Measurements from ENCODE around the gene MRAS. TPM values are rescaled to one million over a fixed set of nuclear protein-coding genes. Genes with fewer than 3 reads are reported as not detected.

Gene MRAS
- total and polyA plus RNA-seq, 2 of the 8 experiments (the other 6 are each of a cell fraction or from before 2014, with no cell fraction given): 10.6 to 16.2 TPM

GRCh38 chr3:138373087-138373735, 24.8 kb downstream of the MRAS start:
- Histone ChIP-seq H4K91ac (replicated peaks; ENCODE audit: insufficient read length, low read length) (no peak overlapping the region), H3K18ac (ENCODE audit: extremely low read depth, low read length) (no peak overlapping the region), H3K4me1 (replicated peaks in 1 of 4; ENCODE audit: control insufficient read depth in 3 of 4, insufficient read depth in 4 of 4, low read length in 3 of 4) (no peaks in the 10 kb centered on the region), H2AFZ (ENCODE audit: low read length) (no peak overlapping the region), H3K27me3 (replicated peaks in 1 of 4; ENCODE audit: control insufficient read depth in 3 of 4, extremely low read depth in 1 of 4, insufficient read depth in 3 of 4, low read length in 3 of 4) (no peaks in the 10 kb centered on the region), H3K79me1 (ENCODE audit: low read depth, low read length) (no peaks in the 10 kb centered on the region), H3K4me3 (ENCODE audit: extremely low read depth in 1 of 4, insufficient read depth in 2 of 4, low read depth in 3 of 4, low read length in 4 of 4) (no peak overlapping the region), H3K56ac (replicated peaks; ENCODE audit: insufficient read length, low read depth, low read length) (no peak overlapping the region), H2BK20ac (ENCODE audit: low read length) (no peak overlapping the region), H4K8ac (ENCODE audit: extremely low read depth, insufficient read depth, low read length) (no peak overlapping the region), H2BK5ac (ENCODE audit: low read depth, low read length) (no peak overlapping the region), H2BK120ac (replicated peaks; ENCODE audit: low read depth, low read length) (no peak overlapping the region), H3K23me2 (ENCODE audit: low read depth, low read length) (no peaks in the 10 kb centered on the region), H2BK15ac (ENCODE audit: low read length) (no peak overlapping the region), H2AK5ac (ENCODE audit: low read depth, low read length) (no peak overlapping the region), H3K27ac (ENCODE audit: low read depth, low read length) (no peak overlapping the region), H2BK12ac (ENCODE audit: low read depth, low read length) (no peak overlapping the region), H3K4ac (replicated peaks; ENCODE audit: insufficient read length, low read depth, low read length) (no peak overlapping the region), H4K5ac (ENCODE audit: insufficient read length, low read depth, low read length) (no peak overlapping the region), H3K36me3 (ENCODE audit: control insufficient read depth in 2 of 4, insufficient read depth in 4 of 4, low read length in 3 of 4) (no peaks in the 10 kb centered on the region), H3K9me3 (ENCODE audit: insufficient read depth in 2 of 2, low read depth in 1 of 2, low read length in 1 of 2) (no peaks in the 10 kb centered on the region), H3K4me2 (ENCODE audit: insufficient read depth in 1 of 2, low read depth in 2 of 2, low read length in 2 of 2) (no peak overlapping the region), H3K9ac (replicated peaks in 1 of 4; ENCODE audit: extremely low read depth in 1 of 4, low read depth in 3 of 4, low read length in 3 of 4) (no peak overlapping the region), H4K20me1 (replicated peaks in 1 of 2; ENCODE audit: control insufficient read depth in 1 of 2, insufficient read depth in 2 of 2, low read length in 2 of 2) (no peaks in the 10 kb centered on the region), H3K79me2 (ENCODE audit: control insufficient read depth in 1 of 2, insufficient read depth in 2 of 2, low read length in 2 of 2) (no peaks in the 10 kb centered on the region), H3K23ac (ENCODE audit: insufficient read length) (no peak overlapping the region), H3K14ac (ENCODE audit: insufficient read length) (no peak overlapping the region)
- TF ChIP-seq BRCA1 (IDR thresholded peaks at IDR 0.05; ENCODE audit: low read depth, low read length) (no peak), RNF2 (IDR thresholded peaks at IDR 0.05; ENCODE audit: borderline replicate concordance, low read depth, low read length, missing control alignments, poor library complexity, severe bottlenecking) (no peak), RAD21 (IDR thresholded peaks at IDR 0.05 in 1 of 2, conservative IDR thresholded peaks at IDR 0.05 in 1 of 2; ENCODE audit: low read depth in 2 of 2, low read length in 2 of 2) (no peak), EZH2 (IDR thresholded peaks at IDR 0.05; ENCODE audit: low read depth, low read length, severe bottlenecking) (no peak), HDAC2 (IDR thresholded peaks at IDR 0.05; ENCODE audit: borderline replicate concordance in 1 of 2, low read depth in 2 of 2, low read length in 2 of 2) (no peak), CHD2 (IDR thresholded peaks at IDR 0.05; ENCODE audit: low read length) (no peak)
- no peak for DNase-seq (ENCODE audit: low read depth in 1 of 2, low spot score in 2 of 2)
- WGBS, 2 experiments (ENCODE audit: extremely low coverage in 1 of 2, insufficient coverage in 1 of 2, insufficient read length in 1 of 2, insufficient replicate concordance in 2 of 2, low coverage in 1 of 2, low lambda C conversion rate in 2 of 2, missing lambda C conversion rate in 1 of 2): 92% methylated on average over 7 of the region's 7 CpGs; no CpG with 5 or more reads in 1 of the 2 experiments
- ChIA-PET CTCF (ENCODE audit: partially characterized antibody) (interaction anchor here (0.6 to 4.3 kb wide), 4 partner anchors 36 to 362 kb away, joined by 3 to 25 read pairs (median 5); no protein-coding TSS in a partner anchor), POLR2A (ENCODE audit: partially characterized antibody) (no interaction called here)
- no peak for FAIRE-seq
